GM10266 (cell line): ENCODE measurements around the gene DNPH1.

Experiments used
- DNase-seq: peaks from one replicate; pipeline ENCODE4 v3.0.0; 2012; ENCODE audit errors: extremely low spot score
- TF ChIP-seq, protein P1 (sequence below): IDR thresholded peaks from 2 replicates; pipeline ENCODE4 v1.5.1; 2012; ENCODE audit warnings: mild to moderate bottlenecking, low read depth; ENCODE audit not compliant: control insufficient read depth, insufficient read depth; ENCODE audit errors: missing control alignments

DNPH1 gene, protein sequence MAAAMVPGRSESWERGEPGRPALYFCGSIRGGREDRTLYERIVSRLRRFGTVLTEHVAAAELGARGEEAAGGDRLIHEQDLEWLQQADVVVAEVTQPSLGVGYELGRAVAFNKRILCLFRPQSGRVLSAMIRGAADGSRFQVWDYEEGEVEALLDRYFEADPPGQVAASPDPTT

DNA sequence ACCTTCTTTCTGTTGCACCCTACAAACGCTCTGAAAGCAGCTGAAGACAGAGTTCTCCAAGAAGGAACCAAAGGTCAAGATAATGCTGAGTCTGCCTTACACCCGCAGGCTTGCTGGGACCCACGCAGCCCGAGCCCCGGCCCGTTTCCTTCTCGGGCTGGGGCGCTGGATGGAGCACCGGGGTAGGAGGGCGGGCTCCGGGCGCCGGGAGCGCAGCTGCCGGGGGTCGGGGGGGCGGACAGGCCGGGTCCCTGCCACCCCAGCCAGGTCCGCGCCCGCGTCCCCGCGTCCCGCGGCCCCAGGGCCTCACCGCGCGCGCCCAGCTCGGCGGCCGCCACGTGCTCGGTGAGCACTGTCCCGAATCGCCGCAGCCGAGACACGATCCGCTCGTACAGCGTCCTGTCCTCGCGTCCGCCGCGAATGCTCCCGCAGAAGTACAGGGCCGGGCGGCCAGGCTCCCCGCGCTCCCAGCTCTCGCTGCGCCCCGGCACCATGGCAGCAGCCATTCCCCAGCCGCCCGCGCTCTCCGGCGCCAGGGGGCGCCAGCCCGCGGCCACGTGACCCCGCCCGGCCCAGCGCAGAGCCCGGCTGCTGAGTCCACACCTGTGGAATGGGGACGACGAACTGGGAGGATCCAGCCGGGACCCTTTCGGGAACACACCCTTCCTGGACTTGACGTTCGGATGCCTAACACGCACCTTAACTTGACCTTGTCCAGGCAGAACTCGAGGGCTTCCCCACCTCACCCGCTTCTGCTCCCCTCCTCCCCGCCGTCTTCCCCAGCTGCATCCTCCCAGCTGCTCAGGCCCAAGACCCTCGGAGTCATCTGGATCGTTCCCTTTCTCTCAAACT, at the start of gene DNPH1:
TSS of gene DNPH1 (minus strand) at position 531 of the 852 bp plus-strand sequence. CDS start at position 506, 25 bp downstream.
- peak; percentile 90 for DNase-seq

DNA sequence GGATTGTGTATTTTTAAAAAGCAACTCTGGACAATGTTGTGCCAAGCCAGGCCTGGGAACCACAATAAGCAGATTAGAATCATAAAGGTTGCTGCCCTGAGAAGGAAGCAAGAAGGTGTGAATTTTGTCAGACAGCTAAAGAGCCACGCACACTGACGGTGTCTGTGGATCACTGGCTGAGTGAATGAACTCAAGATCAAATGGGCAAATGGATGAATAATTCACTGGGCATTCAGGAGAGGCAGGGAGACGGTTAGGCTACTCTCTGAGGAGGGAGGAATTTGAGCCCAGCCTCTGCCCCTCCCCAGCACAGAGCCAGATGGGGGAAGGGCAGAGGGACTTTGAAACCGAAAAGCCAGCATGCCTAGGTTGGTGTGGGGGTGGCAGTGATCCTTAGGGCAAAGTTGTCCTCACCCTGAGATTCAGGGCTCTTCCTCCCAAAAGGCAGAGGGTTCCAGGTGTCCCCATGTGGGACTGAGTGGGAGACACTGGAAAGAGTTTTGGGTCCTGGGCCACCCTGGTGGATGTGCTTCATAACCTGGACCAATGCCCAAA, 49.3 kb upstream of the DNPH1 start:
- TF ChIP-seq, protein P1, sequence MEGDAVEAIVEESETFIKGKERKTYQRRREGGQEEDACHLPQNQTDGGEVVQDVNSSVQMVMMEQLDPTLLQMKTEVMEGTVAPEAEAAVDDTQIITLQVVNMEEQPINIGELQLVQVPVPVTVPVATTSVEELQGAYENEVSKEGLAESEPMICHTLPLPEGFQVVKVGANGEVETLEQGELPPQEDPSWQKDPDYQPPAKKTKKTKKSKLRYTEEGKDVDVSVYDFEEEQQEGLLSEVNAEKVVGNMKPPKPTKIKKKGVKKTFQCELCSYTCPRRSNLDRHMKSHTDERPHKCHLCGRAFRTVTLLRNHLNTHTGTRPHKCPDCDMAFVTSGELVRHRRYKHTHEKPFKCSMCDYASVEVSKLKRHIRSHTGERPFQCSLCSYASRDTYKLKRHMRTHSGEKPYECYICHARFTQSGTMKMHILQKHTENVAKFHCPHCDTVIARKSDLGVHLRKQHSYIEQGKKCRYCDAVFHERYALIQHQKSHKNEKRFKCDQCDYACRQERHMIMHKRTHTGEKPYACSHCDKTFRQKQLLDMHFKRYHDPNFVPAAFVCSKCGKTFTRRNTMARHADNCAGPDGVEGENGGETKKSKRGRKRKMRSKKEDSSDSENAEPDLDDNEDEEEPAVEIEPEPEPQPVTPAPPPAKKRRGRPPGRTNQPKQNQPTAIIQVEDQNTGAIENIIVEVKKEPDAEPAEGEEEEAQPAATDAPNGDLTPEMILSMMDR, result no peak
- no peak for DNase-seq

More for the DNA sequence above, at the start of gene DNPH1:
- TF ChIP-seq, protein P1, result peak; percentile 98

DNA sequence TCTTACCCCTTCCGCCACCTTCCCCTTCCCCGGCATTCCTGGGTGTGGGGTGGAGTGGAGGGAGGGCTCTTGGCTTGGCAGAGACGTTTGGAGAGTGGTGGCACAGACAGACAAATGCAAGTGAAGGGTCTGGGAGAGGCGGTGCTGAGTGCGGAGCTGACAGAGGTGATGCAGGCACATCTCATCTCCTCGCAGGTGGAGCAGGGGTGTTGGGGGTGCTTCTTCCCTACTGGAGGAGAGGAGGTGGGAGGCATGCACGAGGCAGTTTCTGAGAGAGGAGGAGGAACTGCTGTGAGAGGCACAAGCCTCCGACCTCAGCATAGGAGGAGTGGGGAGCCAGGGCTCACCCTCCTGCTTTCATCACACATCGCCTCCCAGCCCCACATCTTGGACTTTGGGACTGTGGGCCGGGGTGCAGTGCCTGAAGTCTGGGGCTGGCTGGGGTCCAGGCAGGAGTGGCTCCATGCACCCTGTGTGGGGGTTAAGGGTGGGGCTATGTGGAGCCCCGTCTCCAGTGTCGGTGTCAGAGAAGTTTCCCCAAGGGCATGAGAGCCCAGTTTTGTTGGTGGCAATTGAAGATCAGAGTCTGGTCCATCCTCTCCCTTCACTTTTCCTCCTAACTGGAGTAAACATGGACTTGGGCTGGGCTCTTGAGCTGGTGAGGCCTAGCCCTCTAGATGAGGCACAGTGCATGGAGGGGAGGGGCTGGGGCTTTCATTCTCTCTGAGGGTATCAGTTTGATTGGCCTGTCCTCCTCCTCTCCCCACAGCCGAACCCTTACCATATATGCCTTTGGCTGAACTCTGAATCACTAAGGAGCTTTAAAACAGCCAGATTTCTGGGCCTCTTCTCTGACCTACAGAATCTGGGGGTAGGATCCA, 48.6 kb upstream of the DNPH1 start:
- TF ChIP-seq, protein P1, result no peak
- DNase-seq, result no peak

DNA sequence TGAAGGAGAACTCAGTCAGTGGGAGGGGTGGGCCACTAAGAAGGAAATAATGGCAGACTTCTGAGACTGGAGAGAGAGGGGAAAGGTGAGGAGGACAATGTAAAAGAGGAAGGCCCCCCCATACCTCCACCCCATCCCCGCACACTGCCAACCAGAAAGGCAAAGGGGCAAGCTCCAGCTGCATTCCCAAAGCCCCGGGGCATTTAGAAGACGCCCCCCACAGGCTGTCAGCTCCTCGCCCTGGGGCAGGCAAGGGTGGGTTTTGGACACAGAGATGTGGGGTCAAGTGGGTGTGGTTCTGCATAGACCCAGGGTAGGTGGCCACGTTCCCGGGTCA, 48.0 kb upstream of the DNPH1 start:
- TF ChIP-seq, protein P1, result no peak
- no peak for DNase-seq

DNA sequence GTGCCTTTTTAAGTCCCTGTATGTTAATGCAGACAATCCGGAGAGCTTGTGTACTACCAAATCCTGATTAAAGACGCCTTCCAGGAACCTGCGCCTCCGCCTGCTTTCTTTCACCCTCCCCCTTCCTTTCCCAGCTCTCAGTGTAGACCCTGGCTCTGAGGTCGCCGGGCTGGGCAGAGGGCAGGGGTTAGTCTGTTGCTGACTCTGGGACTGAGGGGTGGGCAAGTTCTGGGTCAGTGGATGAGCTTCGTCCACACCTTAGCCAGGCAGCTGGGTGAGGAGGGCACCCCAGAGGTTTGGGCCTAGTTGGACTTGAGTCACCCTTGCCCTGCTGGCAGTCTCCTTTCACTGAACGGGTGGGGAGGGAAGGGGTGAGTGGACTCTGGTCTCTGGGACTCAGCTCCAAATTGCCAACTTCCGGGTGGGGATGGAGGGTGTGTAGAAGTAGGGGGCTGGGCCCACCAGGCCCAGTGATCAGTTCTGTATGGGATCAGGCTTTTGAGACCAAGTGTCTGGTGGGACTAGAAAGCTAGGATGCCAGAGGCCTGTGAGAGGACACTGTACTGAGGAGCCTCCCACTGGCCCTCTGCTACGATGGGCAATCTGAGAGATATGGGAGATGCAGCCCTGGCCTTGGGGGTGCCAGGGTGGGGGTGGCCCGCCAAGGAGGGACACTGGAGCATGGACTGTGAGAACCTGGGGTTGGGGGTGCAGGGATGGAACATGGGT, 47.5 kb upstream of the DNPH1 start:
- no peak for DNase-seq
- TF ChIP-seq, protein P1, result no peak

DNA sequence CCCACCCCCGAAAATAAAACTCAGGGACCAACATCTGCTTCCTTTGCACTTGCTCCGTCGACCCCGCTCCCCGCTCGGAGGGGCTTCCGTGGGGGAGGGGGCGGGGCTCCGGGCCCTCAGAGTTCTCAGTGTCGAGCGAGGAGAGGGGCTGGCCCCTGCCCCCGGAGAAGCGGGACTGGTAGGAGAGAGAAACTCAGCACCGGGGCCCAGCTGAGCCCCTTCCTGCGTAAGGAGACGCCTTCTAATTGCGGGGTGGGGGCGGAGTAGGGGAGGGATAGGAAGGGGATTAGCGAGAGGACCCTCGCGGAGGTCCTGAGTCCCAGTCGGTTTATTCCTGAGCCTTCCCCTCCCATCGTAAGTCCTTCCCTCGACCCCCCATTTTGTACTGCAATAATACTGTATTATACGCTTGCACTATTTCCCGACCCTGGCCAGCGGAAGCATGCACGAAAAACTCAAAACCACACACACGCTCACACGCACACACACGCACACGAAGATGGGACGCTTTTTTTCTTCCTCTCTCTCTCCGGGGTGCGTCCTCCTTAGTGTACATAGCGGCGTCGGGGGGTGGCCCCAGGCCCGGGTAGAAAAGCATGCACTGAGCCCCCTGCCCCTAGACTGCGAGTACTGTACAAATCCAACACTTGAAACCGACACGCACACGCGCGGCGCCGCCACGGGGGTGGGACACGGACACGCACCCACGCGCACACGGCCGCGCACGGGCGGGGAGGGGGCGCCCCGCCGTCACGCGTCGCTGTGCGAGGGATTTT, 46.7 kb upstream of the DNPH1 start:
- DNase-seq, result peak; percentile 71
- TF ChIP-seq, protein P1, result no peak
